Renal cortex interstitium (tissue), 11 donors: Measurements from ENCODE around the gene CRYBG2. TPM values are rescaled to one million over a fixed set of nuclear protein-coding genes. Genes with fewer than 3 reads are reported as not detected.

Experiments used
- DNase-seq, 11 donors: peaks; one replicate each; pipeline ENCODE4 v3.0.0-alpha.2; 2013; ENCODE audit warnings: low read depth in 9 of 11, low spot score in 4 of 11; ENCODE audit errors: extremely low read depth in 1 of 11
- polyA plus RNA-seq, 3 donors: library from polyadenylated mRNA; unstranded; fragments of 120-200 nt; gene quantifications; one replicate each; pipeline ENCODE4 v1.2.1, GENCODE V29; 2013; ENCODE audit not compliant: insufficient read length in 3 of 3

The CRYBG2 gene
- polyA plus RNA-seq, 3 donors: 0.87 to 1.4 (median 1.1) TPM

DNA sequence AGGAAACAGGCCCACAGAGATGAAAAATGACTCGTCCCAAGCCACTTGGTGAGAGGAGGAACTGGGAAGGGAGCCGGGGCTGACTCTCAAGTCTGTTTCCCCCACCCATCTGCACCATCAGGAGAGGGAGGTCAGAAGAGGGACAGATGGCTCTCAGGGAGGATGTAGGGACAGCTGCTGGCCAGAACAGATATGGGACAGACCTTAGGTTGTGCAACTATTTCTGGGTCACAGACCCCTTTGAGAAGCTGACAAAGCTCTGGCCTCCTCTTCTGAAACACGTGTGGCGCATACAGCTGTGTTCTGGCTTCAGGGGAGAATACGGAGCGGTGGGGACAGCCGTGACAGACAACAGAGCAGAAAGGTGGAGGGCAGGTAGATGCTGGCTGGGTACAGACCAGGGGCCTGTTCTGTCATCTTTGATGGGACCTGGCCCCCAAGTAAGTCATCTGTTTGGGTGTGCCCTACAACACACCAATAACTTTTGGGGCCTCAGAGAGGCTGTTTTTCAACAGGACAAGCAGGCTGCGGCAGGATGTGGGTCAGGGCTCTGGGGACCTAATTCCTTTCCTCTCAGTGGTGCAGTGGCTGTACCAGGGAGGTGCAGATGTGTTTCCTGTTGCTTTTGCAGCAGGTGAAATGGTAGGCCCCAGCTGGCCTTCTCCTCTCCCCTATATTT, 66.8 kb downstream of the CRYBG2 start:
- no peak for DNase-seq

DNA sequence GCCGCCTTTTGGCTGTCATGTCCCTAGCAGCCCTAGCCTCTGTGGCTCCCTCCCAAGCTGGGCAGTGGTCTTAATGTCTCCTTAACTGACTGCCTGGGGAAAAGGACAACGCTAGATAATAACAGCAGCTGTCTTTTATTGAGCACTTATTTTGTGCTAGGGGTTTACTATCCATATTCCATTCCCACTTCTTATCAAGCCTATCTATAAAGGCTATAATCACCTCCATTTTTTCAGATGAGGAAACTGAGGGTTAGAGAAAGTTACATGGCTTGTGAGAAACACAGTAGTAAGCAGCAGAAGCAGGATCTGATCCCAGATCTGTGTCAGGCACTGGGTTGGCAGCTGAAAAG, 67.9 kb downstream of the CRYBG2 start:
- DNase-seq: no peak

DNA sequence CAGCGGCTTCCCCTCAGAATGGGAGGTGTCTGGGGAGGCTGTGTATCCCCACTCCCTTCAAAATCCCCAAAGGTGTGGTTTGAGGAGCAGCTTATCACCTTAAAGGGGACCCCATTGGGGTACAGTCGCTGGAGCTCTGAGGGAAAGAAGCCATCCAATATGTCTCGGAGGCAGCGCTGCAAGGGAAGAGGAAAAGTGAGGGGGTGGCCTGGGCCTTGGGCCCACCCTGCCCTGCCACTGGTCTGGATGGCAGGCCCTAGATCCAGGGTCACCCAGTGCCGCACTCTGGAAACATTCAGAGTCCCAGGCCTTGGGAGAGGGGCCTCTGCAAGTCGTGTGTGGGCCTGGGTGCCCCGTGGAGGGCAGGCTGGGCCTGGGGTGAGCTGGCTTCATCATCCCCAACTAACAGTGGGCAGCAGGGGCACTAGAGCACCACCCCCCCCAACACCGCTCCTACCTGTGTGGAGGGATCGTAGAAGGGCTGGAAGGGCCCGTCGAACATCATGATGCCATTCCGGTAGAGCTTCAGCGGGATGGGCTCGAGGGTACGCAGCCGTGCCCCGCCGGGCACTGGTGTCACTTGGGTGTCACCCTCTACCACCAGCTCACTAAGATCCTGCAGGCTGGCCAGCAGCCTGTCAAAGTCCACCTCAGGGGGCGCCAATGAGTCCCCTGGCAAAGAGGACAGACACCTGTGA, 68.4 kb downstream of the CRYBG2 start:
- no peak for DNase-seq

DNA sequence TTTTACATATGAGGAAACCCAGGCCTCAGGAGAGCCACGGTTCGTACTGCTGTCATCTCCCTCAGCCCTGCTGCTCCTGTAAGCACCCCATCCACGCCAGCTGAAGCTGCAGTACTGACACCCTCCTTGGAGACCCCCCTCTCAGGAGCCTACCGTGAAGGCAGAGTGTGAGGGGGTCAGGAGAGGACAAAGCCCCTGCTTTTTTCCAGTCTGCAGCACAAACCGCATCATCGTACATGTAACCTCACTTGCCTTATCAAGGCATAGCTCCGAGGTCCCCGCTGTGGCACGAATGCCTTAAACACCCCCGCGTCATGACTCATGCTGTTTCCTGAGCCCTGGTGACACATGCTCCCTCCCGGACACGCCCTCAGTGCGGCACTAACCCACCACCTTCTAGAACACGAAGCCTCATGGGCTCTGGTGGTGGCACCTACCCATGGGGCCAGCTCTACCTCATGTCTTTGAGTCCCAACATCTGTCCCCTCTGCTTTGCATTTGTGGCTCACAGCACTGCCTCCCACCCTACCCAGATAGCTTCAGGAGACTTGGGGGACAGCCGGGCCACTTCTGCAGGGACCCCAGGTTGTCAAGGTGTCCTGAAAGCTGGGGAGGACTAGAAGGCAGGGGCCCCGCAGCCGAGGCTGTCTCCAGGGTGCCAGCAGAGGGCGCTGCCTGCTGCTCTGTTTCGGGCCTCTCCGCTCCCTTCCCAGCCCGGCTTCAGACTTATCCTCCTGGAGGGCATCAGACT, 69.2 kb downstream of the CRYBG2 start:
- DNase-seq: no peak

DNA sequence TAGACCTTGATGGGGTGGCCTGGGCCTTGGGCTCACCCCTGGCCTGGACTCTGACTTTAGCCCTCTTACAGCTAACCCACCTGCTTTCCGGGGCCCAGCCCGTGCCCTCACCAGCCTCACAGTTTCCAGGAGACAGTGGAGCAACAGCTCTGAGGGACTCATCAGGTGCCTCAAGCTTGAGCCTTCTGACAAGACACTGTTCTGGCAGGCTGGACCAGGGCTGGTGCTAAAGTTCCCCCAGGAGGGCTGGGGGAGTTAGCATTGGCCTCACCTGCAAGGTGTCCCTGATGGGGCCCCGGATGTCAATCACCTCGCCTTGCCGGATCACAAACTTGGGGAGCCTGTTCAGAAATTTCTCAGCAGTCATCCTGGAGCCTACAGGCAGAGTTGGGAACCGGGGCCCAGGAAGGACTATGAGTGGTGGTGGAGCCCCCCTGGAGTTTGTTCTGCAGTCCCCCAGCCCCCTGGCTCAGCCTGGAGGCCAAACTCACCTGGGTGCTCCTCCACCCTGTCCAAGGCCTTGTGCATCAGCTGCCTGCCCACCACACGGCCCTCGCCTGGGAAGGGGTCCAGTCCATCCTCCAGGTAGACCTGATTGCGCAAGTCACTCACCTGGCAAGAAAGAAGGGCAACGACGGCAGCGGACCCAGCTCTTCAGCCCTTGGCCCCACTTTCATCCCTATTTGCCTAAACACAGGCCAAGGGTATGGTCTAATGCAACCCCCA, 69.9 kb downstream of the CRYBG2 start:
- no peak for DNase-seq

DNA sequence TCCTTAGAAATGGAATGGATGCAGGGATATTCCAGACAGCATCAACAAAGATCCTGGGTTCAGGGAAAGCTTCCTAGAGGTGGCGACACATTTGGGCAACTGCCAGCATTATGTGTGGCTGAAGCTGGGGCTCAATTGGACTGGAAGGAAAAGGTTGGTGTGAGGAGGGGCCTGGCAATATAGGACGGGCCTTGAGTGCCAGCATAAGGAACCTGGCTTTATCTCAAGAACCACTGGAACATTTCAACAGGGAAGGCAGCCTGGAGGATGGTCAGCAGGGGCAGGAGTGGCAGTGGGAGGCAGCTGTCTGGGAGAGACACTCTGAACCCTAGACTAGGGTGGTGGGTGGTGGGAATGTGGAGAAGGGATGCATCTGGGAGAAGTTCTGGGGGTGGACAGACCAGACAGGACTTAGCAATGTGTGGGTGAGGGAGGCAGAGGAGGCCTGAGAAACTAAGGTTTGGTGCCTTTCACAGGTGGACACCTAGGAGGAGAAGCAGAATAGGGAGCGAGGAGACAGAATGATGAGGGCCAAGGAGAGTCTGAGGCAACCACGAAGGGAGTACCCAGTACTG, 70.6 kb downstream of the CRYBG2 start:
- DNase-seq: no peak

DNA sequence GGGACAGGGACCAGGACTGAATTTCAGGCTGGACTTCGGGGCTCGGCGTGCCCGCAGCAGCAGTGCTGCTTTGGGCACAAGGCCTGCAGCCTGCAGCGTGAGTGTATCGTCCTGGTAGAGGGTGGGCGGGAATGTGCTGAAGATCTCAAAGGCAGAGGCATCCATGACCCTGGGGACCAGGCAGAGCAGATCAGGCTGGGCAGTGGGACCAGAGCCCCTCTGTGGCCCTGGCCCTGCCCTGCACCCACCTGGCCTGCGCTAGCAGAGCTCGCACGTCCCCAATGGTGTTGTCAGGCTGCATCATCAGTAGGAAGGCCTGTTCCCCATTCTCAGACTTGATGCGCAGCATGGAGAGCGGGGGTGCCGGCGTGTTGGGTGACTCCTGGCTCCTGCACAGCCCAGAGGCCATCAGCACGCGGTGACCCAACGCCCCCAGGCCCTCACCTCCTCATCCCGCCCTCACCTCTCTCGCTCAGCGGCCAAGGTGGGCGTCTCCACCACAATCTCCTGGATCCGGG, 71.5 kb downstream of the CRYBG2 start:
- no peak for DNase-seq

DNA sequence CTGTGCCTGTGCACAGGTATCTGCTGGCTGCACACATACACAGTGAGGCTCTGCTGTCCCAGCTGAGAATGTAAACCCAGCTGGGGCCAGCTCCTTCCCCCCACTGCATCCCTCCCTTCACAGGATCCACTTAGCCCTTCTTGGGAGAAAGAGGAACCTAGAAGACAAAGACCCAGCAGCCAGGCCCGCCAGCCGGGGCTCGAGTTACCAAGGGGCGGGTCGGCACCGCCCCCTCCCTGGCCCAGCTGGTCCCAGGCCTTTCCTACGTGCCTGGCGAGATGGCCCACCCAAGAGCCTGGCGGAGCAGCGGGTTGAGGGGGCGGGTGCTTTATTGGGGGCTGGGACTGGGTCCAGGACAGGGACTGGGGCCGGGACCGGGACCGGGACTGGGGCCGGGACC, 72.0 kb downstream of the CRYBG2 start:
- peak in 1 of 11 donors; percentile 43 for DNase-seq

DNA sequence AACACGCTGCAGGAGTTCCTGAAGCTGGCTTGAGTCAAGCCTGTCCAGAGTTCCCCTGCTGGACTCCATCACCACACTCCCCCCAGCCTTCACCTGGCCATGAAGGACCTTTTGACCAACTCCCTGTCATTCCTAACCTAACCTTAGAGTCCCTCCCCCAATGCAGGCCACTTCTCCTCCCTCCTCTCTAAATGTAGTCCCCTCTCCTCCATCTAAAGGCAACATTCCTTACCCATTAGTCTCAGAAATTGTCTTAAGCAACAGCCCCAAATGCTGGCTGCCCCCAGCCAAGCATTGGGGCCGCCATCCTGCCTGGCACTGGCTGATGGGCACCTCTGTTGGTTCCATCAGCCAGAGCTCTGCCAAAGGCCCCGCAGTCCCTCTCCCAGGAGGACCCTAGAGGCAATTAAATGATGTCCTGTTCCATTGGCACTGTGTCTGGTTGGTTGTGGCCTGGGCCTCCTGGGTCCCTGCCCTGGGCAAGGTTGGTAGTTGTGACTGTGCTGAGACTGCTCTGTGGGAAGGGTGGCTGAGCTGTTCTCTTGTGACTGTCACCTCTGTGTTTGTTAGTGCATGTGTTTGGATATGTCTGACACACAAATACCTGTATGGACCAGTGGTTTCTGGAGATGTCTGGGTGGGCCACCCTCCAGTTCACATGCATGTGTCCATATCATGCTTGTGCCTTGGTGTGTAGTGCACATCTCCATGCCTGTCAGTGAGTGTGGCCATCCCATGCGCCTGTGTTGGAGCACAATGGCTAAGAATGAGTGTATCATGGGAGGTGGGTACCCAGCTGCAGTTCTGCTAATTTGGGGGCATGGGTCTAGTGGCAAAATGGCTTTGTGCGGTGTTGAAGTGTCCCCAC, 72.6 kb downstream of the CRYBG2 start:
- DNase-seq: no peak

DNA sequence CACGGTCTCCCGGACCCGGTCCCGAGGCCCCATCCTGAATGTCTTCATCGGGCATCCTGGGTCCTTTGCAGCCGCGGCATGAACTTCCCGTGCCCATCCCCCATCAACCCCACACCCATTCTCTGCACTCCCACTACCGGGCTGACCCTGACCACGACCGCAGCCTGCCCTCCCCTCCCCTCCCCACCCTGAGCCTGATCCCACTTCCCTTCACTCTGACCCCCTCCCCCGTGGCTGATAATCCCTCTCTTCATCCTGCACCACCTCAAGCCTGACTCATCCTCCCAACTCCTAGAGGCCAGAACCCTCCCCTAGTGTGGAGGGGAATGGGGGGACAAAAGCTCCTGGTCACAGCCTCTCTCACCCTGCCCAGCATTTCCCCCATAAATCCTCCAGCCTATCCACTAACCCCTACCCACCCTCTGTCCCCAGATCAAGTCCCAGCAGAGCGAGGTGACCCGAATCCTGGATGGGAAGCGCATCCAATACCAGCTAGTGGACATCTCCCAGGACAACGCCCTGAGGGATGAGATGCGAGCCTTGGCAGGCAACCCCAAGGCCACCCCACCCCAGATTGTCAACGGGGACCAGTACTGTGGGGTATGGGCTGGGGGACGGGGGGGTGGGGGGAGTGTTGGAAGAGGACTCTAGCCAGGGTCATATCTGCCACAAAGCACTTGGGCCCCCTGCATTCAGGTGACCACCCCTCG, 73.4 kb downstream of the CRYBG2 start:
- no peak for DNase-seq

DNA sequence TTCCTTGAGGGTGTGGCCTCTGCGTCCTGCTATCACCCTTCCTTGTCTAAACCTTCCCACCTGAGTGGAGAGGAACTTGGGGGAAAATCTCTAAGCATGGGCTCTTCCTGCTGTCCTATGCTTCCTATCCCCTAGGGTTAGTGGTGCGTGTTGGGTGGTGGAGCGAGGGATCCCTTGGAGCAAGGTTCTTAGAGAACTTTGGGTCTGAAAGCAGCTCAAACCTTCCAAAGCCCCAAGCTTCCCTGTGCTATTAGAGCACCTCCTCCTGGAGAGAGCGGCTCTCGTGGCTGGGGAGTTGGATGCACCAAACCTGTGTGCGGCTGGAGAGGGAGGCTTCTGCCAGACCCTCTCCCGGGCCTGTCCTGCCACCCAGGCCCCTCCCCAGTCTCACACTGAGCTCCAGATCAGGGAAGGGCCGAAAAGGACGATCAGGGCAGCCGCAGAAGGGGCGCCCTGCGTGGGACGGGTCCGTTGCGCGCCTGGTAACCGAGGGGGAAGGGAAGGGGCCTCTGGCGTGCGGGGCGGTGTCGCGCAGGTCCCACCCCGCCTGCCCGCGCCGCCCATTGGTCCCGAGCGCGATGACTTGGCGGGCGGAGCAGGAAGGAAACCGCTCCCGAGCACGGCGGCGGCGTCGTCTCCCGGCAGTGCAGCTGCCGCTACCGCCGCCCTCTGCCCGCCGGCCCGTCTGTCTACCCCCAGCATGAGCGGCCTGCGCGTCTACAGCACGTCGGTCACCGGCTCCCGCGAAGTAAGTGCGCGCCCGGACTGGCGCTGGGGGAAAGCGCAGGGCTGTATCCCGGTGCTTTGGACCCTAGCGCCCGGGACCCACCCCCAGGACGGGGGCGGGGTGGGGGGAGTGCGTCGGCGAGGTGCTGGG, 74.2 kb downstream of the CRYBG2 start, which contains the start of gene SH3BGRL3:
SH3BGRL3 (plus strand) TSS at position 631 of the 877 bp plus-strand sequence; CDS start at position 701, 70 bp downstream.
- DNase-seq: peak in 10 of 11 donors; percentile 53 to 77 (median 71)

DNA sequence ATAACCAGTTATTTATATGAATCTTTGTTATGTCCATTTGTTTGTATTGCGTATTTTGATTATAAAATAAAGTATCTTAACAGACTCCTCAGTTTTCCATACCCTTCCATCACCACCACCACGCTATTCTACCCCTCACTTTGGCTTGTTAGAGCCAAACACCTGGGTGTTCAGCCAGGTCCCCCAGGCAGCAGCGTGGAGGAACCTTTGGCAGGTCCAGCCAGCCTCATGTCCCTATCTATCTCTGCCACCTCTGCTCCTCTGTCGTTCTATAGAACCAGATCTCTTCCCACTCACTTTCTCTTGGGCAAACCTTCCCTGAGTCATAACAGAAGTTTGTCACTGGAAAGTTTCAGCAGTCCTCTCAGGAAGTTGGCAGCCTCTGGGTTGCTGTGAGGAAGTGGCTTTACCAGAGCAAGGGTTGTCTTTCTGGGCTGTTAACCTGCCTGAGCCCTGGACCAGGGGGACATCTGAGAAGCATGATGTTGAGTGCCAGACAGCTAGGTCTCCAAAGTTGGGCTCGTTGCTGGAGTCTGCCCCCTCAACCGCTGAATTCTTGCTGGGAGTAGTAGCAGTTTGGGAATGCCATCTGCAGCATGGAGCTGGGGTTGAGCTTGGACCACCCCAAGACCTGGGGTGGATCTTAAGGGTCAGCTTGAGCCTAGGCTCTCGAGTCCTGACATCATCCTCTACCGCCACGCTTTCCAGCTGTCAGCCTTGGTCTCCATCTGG, 75.0 kb downstream of the CRYBG2 start:
- DNase-seq: no peak

DNA sequence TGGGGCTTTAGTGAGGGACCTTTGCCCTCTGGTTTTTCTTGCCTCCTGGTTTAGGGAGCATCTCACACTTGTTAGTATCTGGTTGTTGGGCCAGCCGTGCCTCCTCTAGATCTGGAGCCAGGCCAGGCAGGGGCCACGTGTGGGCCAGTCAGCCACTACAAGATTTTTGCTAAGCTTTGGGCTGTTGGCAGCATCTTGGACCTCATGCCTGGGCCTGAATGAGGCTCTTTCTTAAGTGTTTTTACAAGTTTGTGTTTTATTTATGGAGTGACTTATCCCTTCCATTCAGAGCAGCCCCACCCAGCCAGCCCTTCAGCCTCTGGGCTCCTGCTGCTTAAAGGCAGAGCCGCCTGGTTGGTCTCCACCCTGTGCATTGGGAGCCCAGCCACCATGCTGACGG, 75.6 kb downstream of the CRYBG2 start:
- no peak for DNase-seq

DNA sequence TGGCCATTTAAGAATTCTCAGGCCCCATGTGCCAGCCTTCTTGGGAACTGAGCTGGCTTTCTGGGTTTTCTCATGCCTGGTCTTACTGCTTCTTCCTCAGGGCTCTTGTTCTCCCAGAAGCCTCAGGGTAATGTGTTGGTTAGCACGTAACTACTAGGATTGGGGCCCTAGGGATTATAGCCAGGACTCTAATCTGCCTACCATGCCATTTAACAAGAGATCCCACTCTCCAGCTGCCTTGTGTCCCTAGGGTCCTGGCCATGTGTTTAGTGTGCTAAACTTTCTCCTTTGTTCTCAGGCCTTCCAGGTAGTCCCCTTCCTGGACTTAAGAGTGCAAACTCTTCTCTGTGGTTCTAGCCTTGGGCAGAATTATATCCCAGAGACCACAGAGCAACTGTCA, 76.2 kb downstream of the CRYBG2 start:
- no peak for DNase-seq

DNA sequence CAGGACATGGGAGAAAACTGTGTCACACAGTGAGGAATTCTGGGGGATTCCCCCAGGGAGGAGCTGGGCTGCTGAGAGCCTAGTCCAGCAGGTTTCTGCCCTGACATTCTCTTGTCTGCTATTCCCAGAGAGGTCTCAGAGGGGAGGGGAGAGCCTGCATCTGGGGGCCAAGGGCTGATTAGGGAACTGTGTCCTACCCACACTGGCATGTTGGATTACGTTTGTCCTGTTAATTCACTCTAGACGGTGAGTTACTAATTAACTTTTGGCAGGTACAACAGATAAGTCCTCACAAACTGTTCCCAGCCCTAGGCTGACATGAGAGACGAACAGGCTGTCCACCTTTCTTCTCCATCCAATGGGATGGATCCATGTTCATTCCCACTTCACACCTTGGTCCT, 76.7 kb downstream of the CRYBG2 start:
- DNase-seq: no peak

DNA sequence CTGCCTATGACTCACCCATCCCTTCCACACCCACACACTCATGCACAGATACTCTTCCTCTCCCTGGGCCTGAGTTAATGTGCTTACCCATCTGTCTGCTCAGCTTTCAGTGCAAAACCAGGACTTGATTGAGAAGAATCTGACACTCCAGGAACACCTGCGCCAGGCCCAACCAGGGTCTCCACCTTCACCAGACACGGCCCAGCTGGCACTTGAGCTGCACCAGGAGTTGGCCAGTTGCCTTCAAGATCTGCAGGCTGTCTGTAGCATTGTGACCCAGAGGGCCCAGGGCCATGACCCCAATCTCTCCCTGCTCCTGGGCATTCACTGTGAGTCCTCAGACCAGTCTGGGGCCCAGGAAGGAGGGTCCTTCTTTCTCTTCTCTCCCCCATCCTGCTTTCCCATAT, 77.5 kb downstream of the CRYBG2 start:
- no peak for DNase-seq
